ENCODE results near the gene CNTLN. TPM values are rescaled to one million over a fixed set of nuclear protein-coding genes. Genes with fewer than 3 reads are reported as not detected.

Gene CNTLN
- total and polyA plus RNA-seq, 2 donors from 2014 or later = 2.0 to 8.0 TPM

GRCh38 chr9:17219261-17219660, 84.4 kb downstream of the CNTLN start:
- FAIRE-seq (peak; percentile 17), DNase-seq (no peak)
- TF ChIP-seq CTCF (IDR thresholded peaks at IDR 0.05; ENCODE audit: borderline replicate concordance, extremely low read depth, insufficient read depth) = no peak
- intact Hi-C loops (cut with DNase I) = no loop called here
- H3K4me3 ChIP-seq (ENCODE audit: low read length in 3 of 3) = no peak overlapping the region
- H3K9ac ChIP-seq (ENCODE audit: low read length in 3 of 3) = no peak overlapping the region
- H3K9me3 ChIP-seq (ENCODE audit: control insufficient read depth in 2 of 3, insufficient read depth in 1 of 3, low read length in 3 of 3) = no peaks in the 10 kb centered on the region
- H3K4me1 ChIP-seq (ENCODE audit: control insufficient read depth in 2 of 3, insufficient read depth in 2 of 3, low read depth in 1 of 3, low read length in 3 of 3) = no peaks in the 10 kb centered on the region
- H3K27ac ChIP-seq (ENCODE audit: low read depth in 2 of 2, low read length in 2 of 2) = no peak overlapping the region
- no peaks in the 10 kb centered on the region for H3K36me3 ChIP-seq (ENCODE audit: control insufficient read depth in 2 of 3, insufficient read depth in 3 of 3, low read length in 3 of 3)
- no peaks in the 10 kb centered on the region for H3K27me3 ChIP-seq (ENCODE audit: control insufficient read depth, insufficient read depth, low read length)

- intact Hi-C loops (cut with DNase I) = no loop called here
- Histone ChIP-seq H3K36me3 (ENCODE audit: control insufficient read depth in 2 of 3, insufficient read depth in 3 of 3, low read length in 3 of 3) (no peaks in the 10 kb centered on the region), H3K4me3 (ENCODE audit: low read length in 3 of 3) (no peak overlapping the region), H3K9me3 (ENCODE audit: control insufficient read depth in 2 of 3, insufficient read depth in 1 of 3, low read length in 3 of 3) (no peaks in the 10 kb centered on the region), H3K27ac (ENCODE audit: low read depth in 2 of 2, low read length in 2 of 2) (no peak overlapping the region), H3K4me1 (ENCODE audit: control insufficient read depth in 2 of 3, insufficient read depth in 2 of 3, low read depth in 1 of 3, low read length in 3 of 3) (no peaks in the 10 kb centered on the region), H3K9ac (ENCODE audit: low read length in 3 of 3) (no peak overlapping the region), H3K27me3 (ENCODE audit: control insufficient read depth, insufficient read depth, low read length) (no peaks in the 10 kb centered on the region)
- FAIRE-seq (no peak), DNase-seq (no peak)
- TF ChIP-seq CTCF (IDR thresholded peaks at IDR 0.05; ENCODE audit: borderline replicate concordance, extremely low read depth, insufficient read depth) = no peak
Measured at GRCh38 chr9:17222932-17223331, 88.1 kb downstream of the CNTLN start.

GRCh38 chr9:17225407-17225806, 90.6 kb downstream of the CNTLN start:
- H3K27ac ChIP-seq (ENCODE audit: low read depth in 2 of 2, low read length in 2 of 2) = no peak overlapping the region
- no peaks in the 10 kb centered on the region for H3K9me3 ChIP-seq (ENCODE audit: control insufficient read depth in 2 of 3, insufficient read depth in 1 of 3, low read length in 3 of 3)
- no peaks in the 10 kb centered on the region for H3K4me1 ChIP-seq (ENCODE audit: control insufficient read depth in 2 of 3, insufficient read depth in 2 of 3, low read depth in 1 of 3, low read length in 3 of 3)
- no peak for FAIRE-seq
- no peaks in the 10 kb centered on the region for H3K36me3 ChIP-seq (ENCODE audit: control insufficient read depth in 2 of 3, insufficient read depth in 3 of 3, low read length in 3 of 3)
- intact Hi-C loops (cut with DNase I) = no loop called here
- no peak overlapping the region for H3K4me3 ChIP-seq (ENCODE audit: low read length in 3 of 3)
- no peak for DNase-seq
- no peak for TF ChIP-seq CTCF (IDR thresholded peaks at IDR 0.05; ENCODE audit: borderline replicate concordance, extremely low read depth, insufficient read depth)
- H3K27me3 ChIP-seq (ENCODE audit: control insufficient read depth, insufficient read depth, low read length) = no peaks in the 10 kb centered on the region
- no peak overlapping the region for H3K9ac ChIP-seq (ENCODE audit: low read length in 3 of 3)

- FAIRE-seq (no peak), DNase-seq (no peak)
- no peaks in the 10 kb centered on the region for H3K36me3 ChIP-seq (ENCODE audit: control insufficient read depth in 2 of 3, insufficient read depth in 3 of 3, low read length in 3 of 3)
- no peak overlapping the region for H3K9ac ChIP-seq (ENCODE audit: low read length in 3 of 3)
- no peaks in the 10 kb centered on the region for H3K27me3 ChIP-seq (ENCODE audit: control insufficient read depth, insufficient read depth, low read length)
- TF ChIP-seq CTCF (IDR thresholded peaks at IDR 0.05; ENCODE audit: borderline replicate concordance, extremely low read depth, insufficient read depth) = no peak
- intact Hi-C loops (cut with DNase I) = no loop called here
- H3K4me1 ChIP-seq (ENCODE audit: control insufficient read depth in 2 of 3, insufficient read depth in 2 of 3, low read depth in 1 of 3, low read length in 3 of 3) = no peaks in the 10 kb centered on the region
- H3K9me3 ChIP-seq (ENCODE audit: control insufficient read depth in 2 of 3, insufficient read depth in 1 of 3, low read length in 3 of 3) = no peaks in the 10 kb centered on the region
- H3K27ac ChIP-seq (ENCODE audit: low read depth in 2 of 2, low read length in 2 of 2) = no peak overlapping the region
- H3K4me3 ChIP-seq (ENCODE audit: low read length in 3 of 3) = no peak overlapping the region
Measured at GRCh38 chr9:17229945-17230560, 95.2 kb downstream of the CNTLN start.

Measured in kidney (tissue), 14 donors.